Astrocyte (in vitro differentiated cells and primary cell): ENCODE results near the gene MSL1.

Experiments used
- EZH2 ChIP-seq: IDR thresholded peaks from 2 replicates; pipeline ENCODE4 v1.6.1; 2012; ENCODE audit warnings: mild to moderate bottlenecking, low read length, inconsistent platforms; ENCODE audit not compliant: insufficient read depth
- TF ChIP-seq, protein P1 (sequence below): IDR thresholded peaks from 2 replicates; pipeline ENCODE4 v1.5.1; 2011; ENCODE audit warnings: low read depth, mild to moderate bottlenecking, inconsistent platforms, low read length, moderate library complexity; ENCODE audit not compliant: insufficient read depth

DNA sequence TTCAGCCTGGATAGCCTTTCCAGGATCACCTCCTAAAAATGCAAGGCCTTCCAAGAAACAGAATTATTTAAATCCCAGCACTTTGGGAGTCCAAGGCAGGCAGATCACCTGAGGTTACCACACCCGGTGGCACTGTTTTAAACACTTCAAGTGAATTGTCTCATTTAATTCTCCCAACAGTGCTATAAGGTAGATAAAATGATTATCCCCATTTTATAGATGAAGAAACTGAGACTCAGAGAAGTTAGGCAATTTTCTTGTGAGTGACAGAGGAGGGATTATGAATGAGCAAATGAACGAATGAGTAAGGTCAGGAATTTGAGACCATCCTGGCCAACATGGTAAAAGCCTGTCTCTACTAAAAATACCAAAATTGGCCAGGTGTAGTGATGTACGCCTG, 42.2 kb upstream of the MSL1 start:
- TF ChIP-seq, protein P1, sequence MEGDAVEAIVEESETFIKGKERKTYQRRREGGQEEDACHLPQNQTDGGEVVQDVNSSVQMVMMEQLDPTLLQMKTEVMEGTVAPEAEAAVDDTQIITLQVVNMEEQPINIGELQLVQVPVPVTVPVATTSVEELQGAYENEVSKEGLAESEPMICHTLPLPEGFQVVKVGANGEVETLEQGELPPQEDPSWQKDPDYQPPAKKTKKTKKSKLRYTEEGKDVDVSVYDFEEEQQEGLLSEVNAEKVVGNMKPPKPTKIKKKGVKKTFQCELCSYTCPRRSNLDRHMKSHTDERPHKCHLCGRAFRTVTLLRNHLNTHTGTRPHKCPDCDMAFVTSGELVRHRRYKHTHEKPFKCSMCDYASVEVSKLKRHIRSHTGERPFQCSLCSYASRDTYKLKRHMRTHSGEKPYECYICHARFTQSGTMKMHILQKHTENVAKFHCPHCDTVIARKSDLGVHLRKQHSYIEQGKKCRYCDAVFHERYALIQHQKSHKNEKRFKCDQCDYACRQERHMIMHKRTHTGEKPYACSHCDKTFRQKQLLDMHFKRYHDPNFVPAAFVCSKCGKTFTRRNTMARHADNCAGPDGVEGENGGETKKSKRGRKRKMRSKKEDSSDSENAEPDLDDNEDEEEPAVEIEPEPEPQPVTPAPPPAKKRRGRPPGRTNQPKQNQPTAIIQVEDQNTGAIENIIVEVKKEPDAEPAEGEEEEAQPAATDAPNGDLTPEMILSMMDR, result no peak
- TF ChIP-seq EZH2, result no peak
